LHCN-M2 (cell line): Measurements from ENCODE around the gene ASB17. TPM values are rescaled to one million over a fixed set of nuclear protein-coding genes. Genes with fewer than 3 reads are reported as not detected.

Experiments used
- total RNA-seq: library from RNA; depleted of rRNA; stranded (reverse); fragments of >200 nt; gene quantifications from 2 replicates; pipeline ENCODE4 v1.2.3, GENCODE V29; 2014; rRNA removed

Gene ASB17
- total RNA-seq, 1 experiment from 2014 or later = not detected

Other genes starting within 250 kb of the ASB17 start
- gene ACADM, start 207.7 kb downstream of the ASB17 start, total RNA-seq = 38.8 and 39.7 TPM in 2 replicates
- 90.5 and 92.2 TPM in 2 replicates for gene RABGGTB, start 146.1 kb downstream of the ASB17 start, total RNA-seq
- gene MSH4, start 135.5 kb downstream of the ASB17 start, total RNA-seq = not detected in 2 replicates
- gene ST6GALNAC3, start 142.3 kb upstream of the ASB17 start, total RNA-seq = under 0.01 TPM in 1 of 2 replicates, not detected in the other